ENCODE measurements around the gene GNAQ.

GRCh38 chr9:77829420-77829819 is 202.2 kb downstream of the GNAQ start:
- no peak for TF ChIP-seq CTCF (IDR thresholded peaks at IDR 0.05)
- TF ChIP-seq POLR2A (IDR thresholded peaks at IDR 0.05): no peak

Measured in lower leg skin (tissue), 3 donors.